Stimulated activated CD4-positive, alpha-beta T cell treated with anti-CD3 and anti-CD28 coated beads, Interleukin-1b, Interleukin-23, amount 100 ng/mL, for 24 hours (primary cell): Measurements from ENCODE around the gene NUFIP1.
"Not testable (repeated sequence)": the region's sequence is repeated elsewhere in the genome, so short reads cannot be mapped to it uniquely, and the experiment has no call there.

ENCODE experiments used
- DNase-seq, 4 experiments: peaks; one replicate each; pipeline ENCODE4 v3.0.0-alpha.2; 2020; ENCODE audit warnings: low read depth in 4 of 4, low spot score in 1 of 4

Gene NUFIP1

GRCh38 chr13:44969551-44970484 lies 19.5 kb downstream of the NUFIP1 start:
- DNase-seq: no peak

- DNase-seq: no peak
These were observed 20.8 kb downstream of the NUFIP1 start for GRCh38 chr13:44968434-44968815.

- no peak for DNase-seq
These were observed 21.4 kb downstream of the NUFIP1 start for GRCh38 chr13:44967704-44968433.

GRCh38 chr13:44961997-44962396 lies 27.3 kb downstream of the NUFIP1 start:
- DNase-seq: no peak

GRCh38 chr13:44955406-44955805 lies 33.9 kb downstream of the NUFIP1 start:
- no peak for DNase-seq

- no peak for DNase-seq
These were observed 35.0 kb downstream of the NUFIP1 start for GRCh38 chr13:44954224-44954623.

GRCh38 chr13:44952671-44953070 lies 36.6 kb downstream of the NUFIP1 start:
- no peak for DNase-seq

GRCh38 chr13:44951184-44951583 lies 38.1 kb downstream of the NUFIP1 start:
- no peak for DNase-seq

- not testable (repeated sequence) for DNase-seq
These were observed 45.9 kb downstream of the NUFIP1 start for GRCh38 chr13:44943411-44943810.

- no peak for DNase-seq
These were observed 50.4 kb downstream of the NUFIP1 start for GRCh38 chr13:44938854-44939253.

GRCh38 chr13:44936246-44936645 lies 53.0 kb downstream of the NUFIP1 start:
- no peak for DNase-seq

GRCh38 chr13:44934724-44935123 lies 54.5 kb downstream of the NUFIP1 start:
- DNase-seq: no peak

- DNase-seq: no peak
These were observed 56.4 kb downstream of the NUFIP1 start for GRCh38 chr13:44932850-44933251.

- no peak for DNase-seq
These were observed 57.0 kb downstream of the NUFIP1 start for GRCh38 chr13:44932171-44932849.

GRCh38 chr13:44930963-44931623 lies 58.2 kb downstream of the NUFIP1 start:
- DNase-seq: no peak

GRCh38 chr13:44930280-44930679 lies 59.0 kb downstream of the NUFIP1 start:
- no peak for DNase-seq

- no peak for DNase-seq
These were observed 59.6 kb downstream of the NUFIP1 start for GRCh38 chr13:44929692-44930091.

- DNase-seq: no peak
These were observed 61.3 kb downstream of the NUFIP1 start for GRCh38 chr13:44927968-44928367.

- DNase-seq: no peak
These were observed 67.1 kb downstream of the NUFIP1 start for GRCh38 chr13:44921931-44922758.

- DNase-seq: no peak
These were observed 67.9 kb downstream of the NUFIP1 start for GRCh38 chr13:44921246-44921877.
